Measurements from ENCODE around the gene TMEM183A.
"Not testable (repeated sequence)": the region's sequence is repeated elsewhere in the genome, so short reads cannot be mapped to it uniquely, and the experiment has no call there.

Gene TMEM183A

GRCh38 chr1:202976633-202977032 is 30.5 kb upstream of the TMEM183A start:
- no peaks in the 10 kb centered on the region for H3K27me3 ChIP-seq (ENCODE audit: control insufficient read depth, insufficient read depth, low read length)
- H2AFZ ChIP-seq, result no peak overlapping the region
- H3K9ac ChIP-seq, result no peak overlapping the region
- no peak overlapping the region for H3K4me3 ChIP-seq (ENCODE audit: low read depth, low read length)
- H3K27ac ChIP-seq, result no peak overlapping the region
- no peak overlapping the region for H3K4me2 ChIP-seq (ENCODE audit: low read length)
- H3K4me1 ChIP-seq, result no peaks in the 10 kb centered on the region
- no peaks in the 10 kb centered on the region for H3K79me2 ChIP-seq
- H3K36me3 ChIP-seq (ENCODE audit: control insufficient read depth, insufficient read depth, low read length), result no peaks in the 10 kb centered on the region
- H3K9me3 ChIP-seq (ENCODE audit: control insufficient read depth, low read length), result no peaks in the 10 kb centered on the region
- no peak for TF ChIP-seq CTCF (IDR thresholded peaks at IDR 0.05)

DNA sequence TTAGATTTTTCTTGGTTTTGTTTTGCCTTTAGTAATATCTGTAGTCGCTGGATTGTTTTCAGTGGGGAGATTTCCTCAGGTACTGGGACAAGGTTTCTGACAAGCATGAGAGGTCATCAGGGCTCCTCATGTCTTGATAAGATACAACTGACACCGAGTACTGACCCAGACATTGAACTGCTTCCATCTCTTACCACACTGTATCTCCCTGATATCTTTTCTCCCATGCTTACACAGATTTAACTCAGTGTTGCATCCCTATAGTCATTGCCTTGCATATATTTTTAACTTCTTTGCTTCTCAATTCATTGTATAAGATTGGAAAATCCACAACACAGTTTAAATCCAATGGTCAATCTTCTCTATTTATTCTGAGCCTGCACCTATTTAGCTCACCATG is 27.7 kb upstream of the TMEM183A start:
- H3K9ac ChIP-seq, result no peak overlapping the region
- H3K9me3 ChIP-seq (ENCODE audit: control insufficient read depth, low read length), result no peaks in the 10 kb centered on the region
- H3K79me2 ChIP-seq, result no peaks in the 10 kb centered on the region
- H3K36me3 ChIP-seq (ENCODE audit: control insufficient read depth, insufficient read depth, low read length), result no peaks in the 10 kb centered on the region
- TF ChIP-seq CTCF (IDR thresholded peaks at IDR 0.05), result no peak
- no peak overlapping the region for H3K4me2 ChIP-seq (ENCODE audit: low read length)
- H3K4me1 ChIP-seq, result no peaks in the 10 kb centered on the region
- H3K4me3 ChIP-seq (ENCODE audit: low read depth, low read length), result no peak overlapping the region
- H3K27me3 ChIP-seq (ENCODE audit: control insufficient read depth, insufficient read depth, low read length), result no peaks in the 10 kb centered on the region
- no peak overlapping the region for H2AFZ ChIP-seq
- H3K27ac ChIP-seq, result no peak overlapping the region

- Histone ChIP-seq H3K4me3 (ENCODE audit: low read depth, low read length) (no peak overlapping the region), H3K4me2 (ENCODE audit: low read length) (no peak overlapping the region), H3K27ac (no peak overlapping the region), H3K9me3 (ENCODE audit: control insufficient read depth, low read length) (no peaks in the 10 kb centered on the region), H3K9ac (no peak overlapping the region), H3K36me3 (ENCODE audit: control insufficient read depth, insufficient read depth, low read length) (no peaks in the 10 kb centered on the region), H3K79me2 (no peaks in the 10 kb centered on the region), H3K27me3 (ENCODE audit: control insufficient read depth, insufficient read depth, low read length) (no peaks in the 10 kb centered on the region), H2AFZ (no peak overlapping the region), H3K4me1 (no peaks in the 10 kb centered on the region)
- no peak for TF ChIP-seq CTCF (IDR thresholded peaks at IDR 0.05)
Observed at GRCh38 chr1:202981939-202982338, 25.2 kb upstream of the TMEM183A start.

DNA sequence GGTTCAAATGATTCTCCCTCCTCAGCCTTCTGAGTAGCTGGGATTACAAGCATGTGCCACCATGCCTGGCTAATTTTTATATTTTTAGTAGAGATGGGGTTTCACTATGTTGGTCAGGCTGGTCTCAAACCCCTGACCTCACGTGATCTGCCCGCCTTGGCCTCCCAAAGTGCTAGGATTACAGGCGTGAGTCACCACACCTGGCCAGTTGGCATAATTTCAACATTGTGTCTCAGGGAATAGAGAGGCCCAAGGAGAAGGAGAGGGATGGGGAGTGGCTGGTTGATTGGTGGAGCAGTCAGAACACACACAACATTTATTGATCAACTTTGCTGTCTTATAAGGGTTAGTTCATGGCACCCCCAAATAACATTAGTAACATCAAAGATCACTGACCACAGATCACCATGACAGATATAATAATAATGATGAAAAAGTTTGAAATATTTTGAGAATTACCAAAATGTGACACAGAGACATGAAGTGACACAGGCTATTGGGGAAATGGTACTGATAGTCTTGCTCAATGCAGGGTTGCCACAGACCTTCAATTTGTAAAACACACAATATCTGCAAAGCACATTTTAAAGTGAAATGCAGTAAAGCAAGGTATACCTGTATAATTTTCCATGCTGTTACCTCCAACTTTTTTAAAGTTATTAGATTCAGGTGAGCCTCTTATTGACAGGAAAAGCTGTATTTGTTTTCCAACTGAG is 24.3 kb upstream of the TMEM183A start:
- no peaks in the 10 kb centered on the region for H3K4me1 ChIP-seq
- H3K27ac ChIP-seq, result no peak overlapping the region
- H3K9ac ChIP-seq, result no peak overlapping the region
- no peak overlapping the region for H2AFZ ChIP-seq
- TF ChIP-seq CTCF (IDR thresholded peaks at IDR 0.05), result no peak
- no peak overlapping the region for H3K4me2 ChIP-seq (ENCODE audit: low read length)
- H3K4me3 ChIP-seq (ENCODE audit: low read depth, low read length), result no peak overlapping the region
- H3K36me3 ChIP-seq (ENCODE audit: control insufficient read depth, insufficient read depth, low read length), result no peaks in the 10 kb centered on the region
- H3K79me2 ChIP-seq, result no peaks in the 10 kb centered on the region
- no peaks in the 10 kb centered on the region for H3K9me3 ChIP-seq (ENCODE audit: control insufficient read depth, low read length)
- no peaks in the 10 kb centered on the region for H3K27me3 ChIP-seq (ENCODE audit: control insufficient read depth, insufficient read depth, low read length)

- H3K9me3 ChIP-seq (ENCODE audit: control insufficient read depth, low read length); H3K27ac ChIP-seq; H3K4me1 ChIP-seq; H2AFZ ChIP-seq; H3K36me3 ChIP-seq (ENCODE audit: control insufficient read depth, insufficient read depth, low read length); H3K79me2 ChIP-seq; H3K4me2 ChIP-seq (ENCODE audit: low read length); H3K27me3 ChIP-seq (ENCODE audit: control insufficient read depth, insufficient read depth, low read length); H3K4me3 ChIP-seq (ENCODE audit: low read depth, low read length); H3K9ac ChIP-seq: not testable (repeated sequence)
Observed at GRCh38 chr1:202986120-202986519, 21.1 kb upstream of the TMEM183A start.

All from parathyroid adenoma (tissue), 2 donors.